Epithelial cell of proximal tubule (primary cell): ENCODE data around the gene TRPM8. TPM values are rescaled to one million over a fixed set of nuclear protein-coding genes. Genes with fewer than 3 reads are reported as not detected.

Experiments
- DNase-seq: peaks from one replicate; pipeline ENCODE4 v3.0.0-alpha.2; 2011; ENCODE audit warnings: low read depth
- H3K4me3 ChIP-seq: 2 replicates; pipeline ENCODE4 v1.5.1; 2011; ENCODE audit warnings: low read depth, mild to moderate bottlenecking, low read length
- total RNA-seq: library from RNA; depleted of rRNA; stranded (reverse); fragments of >200 nt; gene quantifications from 2 replicates; pipeline ENCODE4 v1.2.3, GENCODE V29; 2015
- TF ChIP-seq, protein P1 (sequence below): conservative IDR thresholded peaks from 2 replicates; pipeline ENCODE4 v1.5.1; 2012; ENCODE audit warnings: low read depth, mild to moderate bottlenecking, low read length

Gene TRPM8
- total RNA-seq, 1 donor from 2014 or later, result 4.1 TPM

GRCh38 chr2:233944722-233945121 is 27.5 kb downstream of the TRPM8 start:
- TF ChIP-seq, protein P1, sequence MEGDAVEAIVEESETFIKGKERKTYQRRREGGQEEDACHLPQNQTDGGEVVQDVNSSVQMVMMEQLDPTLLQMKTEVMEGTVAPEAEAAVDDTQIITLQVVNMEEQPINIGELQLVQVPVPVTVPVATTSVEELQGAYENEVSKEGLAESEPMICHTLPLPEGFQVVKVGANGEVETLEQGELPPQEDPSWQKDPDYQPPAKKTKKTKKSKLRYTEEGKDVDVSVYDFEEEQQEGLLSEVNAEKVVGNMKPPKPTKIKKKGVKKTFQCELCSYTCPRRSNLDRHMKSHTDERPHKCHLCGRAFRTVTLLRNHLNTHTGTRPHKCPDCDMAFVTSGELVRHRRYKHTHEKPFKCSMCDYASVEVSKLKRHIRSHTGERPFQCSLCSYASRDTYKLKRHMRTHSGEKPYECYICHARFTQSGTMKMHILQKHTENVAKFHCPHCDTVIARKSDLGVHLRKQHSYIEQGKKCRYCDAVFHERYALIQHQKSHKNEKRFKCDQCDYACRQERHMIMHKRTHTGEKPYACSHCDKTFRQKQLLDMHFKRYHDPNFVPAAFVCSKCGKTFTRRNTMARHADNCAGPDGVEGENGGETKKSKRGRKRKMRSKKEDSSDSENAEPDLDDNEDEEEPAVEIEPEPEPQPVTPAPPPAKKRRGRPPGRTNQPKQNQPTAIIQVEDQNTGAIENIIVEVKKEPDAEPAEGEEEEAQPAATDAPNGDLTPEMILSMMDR, result no peak
- DNase-seq, result no peak
- no peak overlapping the region for H3K4me3 ChIP-seq

DNA sequence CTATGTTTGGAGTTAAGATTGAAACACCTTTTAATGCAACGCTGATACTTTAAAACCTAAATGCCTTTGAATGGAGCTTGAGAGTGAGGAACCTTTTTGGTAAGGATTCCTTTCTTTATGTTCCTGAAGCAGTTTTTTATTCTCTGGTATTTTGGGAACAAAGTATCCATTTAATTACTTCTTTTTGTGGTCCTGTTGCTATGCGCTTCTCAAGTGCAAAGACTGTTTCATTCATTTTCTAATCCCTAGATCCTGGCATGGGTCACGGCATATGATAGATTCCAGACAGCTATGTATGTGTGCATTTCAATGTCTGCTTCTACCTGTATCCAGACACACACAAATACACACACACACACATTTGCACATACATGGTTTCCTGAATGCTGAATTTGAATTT is 28.0 kb downstream of the TRPM8 start:
- DNase-seq, result no peak
- TF ChIP-seq, protein P1, result no peak
- no peak overlapping the region for H3K4me3 ChIP-seq

DNA sequence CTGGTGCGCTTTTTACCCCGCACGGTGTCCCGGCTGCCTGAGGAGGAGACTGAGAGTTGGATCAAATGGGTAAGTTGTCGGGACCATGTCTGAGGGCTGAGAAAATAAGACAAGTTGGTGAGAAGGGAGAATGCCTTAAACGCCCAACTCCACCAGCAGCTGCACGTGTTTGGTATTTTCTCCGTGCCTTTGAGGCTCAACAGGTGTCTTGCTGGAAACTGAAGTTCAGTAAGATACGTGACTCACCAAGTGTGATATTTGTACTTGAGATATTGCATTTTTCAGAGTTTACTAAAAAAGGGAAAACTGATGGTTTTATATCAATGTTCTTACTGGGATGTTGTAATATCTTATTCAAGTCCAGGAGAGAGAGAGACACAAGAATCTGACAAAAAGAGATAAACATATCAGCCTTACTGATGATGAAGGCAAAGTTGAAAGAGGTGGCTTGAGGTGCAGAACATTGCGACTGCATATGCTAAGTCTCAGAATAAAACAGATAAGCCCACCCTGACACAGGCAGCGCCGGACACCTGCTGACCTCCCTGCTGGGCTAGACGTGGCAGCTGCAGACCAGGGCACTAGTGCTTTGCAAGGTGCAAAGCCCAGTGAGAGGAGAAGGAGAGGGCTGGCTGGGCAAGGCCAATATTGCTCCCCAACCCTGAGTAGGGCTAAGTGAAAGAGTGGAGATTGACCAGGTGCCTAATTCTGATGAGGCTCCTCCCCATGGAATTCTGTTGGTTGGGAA is 33.1 kb downstream of the TRPM8 start:
- DNase-seq, result no peak
- no peak overlapping the region for H3K4me3 ChIP-seq
- TF ChIP-seq, protein P1, result no peak

GRCh38 chr2:233952335-233952734 is 35.2 kb downstream of the TRPM8 start:
- no peak overlapping the region for H3K4me3 ChIP-seq
- DNase-seq, result no peak
- TF ChIP-seq, protein P1, result no peak

- TF ChIP-seq, protein P1, result no peak
- no peak for DNase-seq
- H3K4me3 ChIP-seq, result no peak overlapping the region
Observed at GRCh38 chr2:233953087-233953801, 36.1 kb downstream of the TRPM8 start.

DNA sequence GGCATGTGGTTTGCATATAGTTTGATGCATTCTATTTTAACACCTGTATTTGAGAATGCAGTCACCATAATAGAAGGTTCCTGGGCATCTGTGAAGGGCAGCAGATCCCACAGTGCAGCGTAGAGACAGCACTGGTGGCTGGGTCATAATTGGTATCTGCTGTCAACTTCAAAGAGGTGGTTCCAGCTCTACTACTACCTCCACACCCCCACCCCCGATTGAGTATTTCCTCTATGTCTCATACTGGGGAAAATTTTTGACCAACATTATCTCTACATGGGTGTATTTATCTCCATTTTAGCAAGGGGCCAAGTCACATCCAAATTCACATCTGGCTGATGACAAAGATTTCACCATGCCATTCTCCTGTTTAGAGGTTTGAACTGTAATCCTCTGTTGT is 43.0 kb downstream of the TRPM8 start:
- no peak overlapping the region for H3K4me3 ChIP-seq
- TF ChIP-seq, protein P1, result no peak
- no peak for DNase-seq
